ENCODE data around the gene QKI.

- TF ChIP-seq EZH2 (IDR thresholded peaks at IDR 0.05; ENCODE audit: low read length, missing control alignments): no peak
- no peak for TF ChIP-seq CTCF (conservative IDR thresholded peaks at IDR 0.05 in 1 of 2, IDR thresholded peaks at IDR 0.05 in 1 of 2; ENCODE audit: low read depth in 1 of 2, low read length in 2 of 2)
Measured at GRCh38 chr6:163531122-163531521, 116.6 kb downstream of the QKI start.
